Measurements from ENCODE around the gene IFNA16.
A peak's percentile ranks its signal among the peaks of the same experiment; 100 is the strongest.
"Not testable (repeated sequence)": the region's sequence is repeated elsewhere in the genome, so short reads cannot be mapped to it uniquely, and the experiment has no call there.

- peak; percentile 38 to 48 for TF ChIP-seq CTCF (IDR thresholded peaks at IDR 0.05; ENCODE audit: extremely low read depth in 1 of 2, insufficient read depth in 1 of 2, low read depth in 1 of 2, low read length in 2 of 2)
- TF ChIP-seq POLR2A (IDR thresholded peaks at IDR 0.05; ENCODE audit: low read depth, low read length); EZH2 (IDR thresholded peaks at IDR 0.05; ENCODE audit: borderline replicate concordance, low read depth, low read length, severe bottlenecking); POLR2AphosphoS5 (IDR thresholded peaks at IDR 0.05; ENCODE audit: insufficient read depth, low read depth, low read length); MAX (IDR thresholded peaks at IDR 0.05; ENCODE audit: insufficient read depth, insufficient read length); MYC (IDR thresholded peaks at IDR 0.05; ENCODE audit: low read depth, low read length); GATA2 (IDR thresholded peaks at IDR 0.05; ENCODE audit: insufficient read depth, insufficient read length, low read depth, low read length); FOS (IDR thresholded peaks at IDR 0.05; ENCODE audit: borderline replicate concordance, insufficient read depth, low read length); JUN (IDR thresholded peaks at IDR 0.05; ENCODE audit: borderline replicate concordance, insufficient read depth, insufficient read length, low read depth): not testable (repeated sequence)
Measured at GRCh38 chr9:21235468-21236359, 18.6 kb upstream of the IFNA16 start.

Data from endothelial cell of umbilical vein (primary cell).